ENCODE measurements around the gene KRTAP3-1.

The KRTAP3-1 gene

GRCh38 chr17:40974366-40974765 lies 34.6 kb downstream of the KRTAP3-1 start:
- no peak for DNase-seq

- DNase-seq = no peak
Observed at GRCh38 chr17:40967582-40967981, 41.3 kb downstream of the KRTAP3-1 start.

DNA sequence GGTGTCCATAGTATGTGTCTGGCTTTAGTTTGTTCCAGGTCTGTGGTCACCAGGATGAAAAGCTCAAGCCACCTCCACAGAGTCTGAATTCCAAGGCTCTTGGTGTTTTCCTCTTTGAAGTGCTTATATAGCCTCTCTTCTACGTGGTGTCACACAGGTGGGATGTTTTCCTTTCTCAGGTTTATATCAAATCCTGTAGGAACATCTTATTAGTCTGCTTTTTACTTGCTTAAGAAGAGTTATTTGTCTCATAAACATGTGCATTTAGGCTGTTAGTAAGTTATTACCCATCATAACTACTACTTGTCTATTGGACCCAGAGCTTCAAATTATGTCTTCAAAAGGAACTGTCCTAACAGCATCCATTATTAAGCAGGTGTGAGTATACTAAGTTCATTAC lies 42.1 kb downstream of the KRTAP3-1 start, which contains the start of gene KRT39:
KRT39 (minus strand) TSS at position 101 of the 400 bp plus-strand sequence; CDS start at position 9, 92 bp downstream.
- DNase-seq = no peak

GRCh38 chr17:40963838-40964237 lies 45.1 kb downstream of the KRTAP3-1 start:
- DNase-seq = no peak

DNA sequence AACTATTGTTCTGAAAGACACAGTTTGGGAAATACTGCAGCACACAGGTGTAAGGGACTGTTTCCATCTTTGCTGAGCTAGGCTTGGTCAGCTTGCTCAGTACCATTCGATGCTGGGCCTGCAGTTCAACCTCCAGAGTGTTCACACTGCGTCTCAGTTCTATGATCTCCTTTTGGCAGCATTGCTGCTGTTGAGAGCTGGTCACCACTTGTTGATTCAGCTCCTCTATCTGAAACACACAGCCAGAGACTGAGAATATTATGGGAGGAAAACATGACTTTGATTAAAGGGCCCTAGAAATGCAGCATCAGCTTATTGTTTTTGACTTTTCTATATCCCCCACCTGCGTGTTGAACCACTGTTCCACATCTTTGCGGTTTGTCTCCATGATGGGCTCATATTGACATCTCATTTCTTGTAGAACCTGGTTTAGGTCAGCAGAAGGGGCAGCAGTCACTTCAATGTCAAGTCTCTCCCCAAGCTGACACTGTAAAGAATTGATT lies 46.8 kb downstream of the KRTAP3-1 start:
- DNase-seq = no peak

DNA sequence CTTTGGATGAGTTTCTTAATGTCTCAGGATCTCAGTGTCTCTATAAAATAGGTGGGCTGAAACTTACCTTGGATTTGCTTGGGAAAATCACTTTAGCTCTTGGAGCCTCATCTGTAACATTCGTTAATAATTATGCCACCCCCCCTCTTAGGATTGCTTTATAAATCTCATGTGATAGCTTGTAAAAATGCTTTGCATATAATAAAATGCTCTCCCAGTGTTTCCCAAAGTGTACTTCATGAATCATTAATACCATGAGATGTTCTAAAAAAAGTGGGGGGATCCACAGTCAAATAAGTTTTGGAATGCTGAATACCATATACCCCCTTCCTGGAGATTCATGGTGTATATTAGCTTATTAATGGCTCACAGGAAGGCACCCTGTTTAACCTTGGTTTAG lies 47.3 kb downstream of the KRTAP3-1 start:
- DNase-seq = no peak

DNA sequence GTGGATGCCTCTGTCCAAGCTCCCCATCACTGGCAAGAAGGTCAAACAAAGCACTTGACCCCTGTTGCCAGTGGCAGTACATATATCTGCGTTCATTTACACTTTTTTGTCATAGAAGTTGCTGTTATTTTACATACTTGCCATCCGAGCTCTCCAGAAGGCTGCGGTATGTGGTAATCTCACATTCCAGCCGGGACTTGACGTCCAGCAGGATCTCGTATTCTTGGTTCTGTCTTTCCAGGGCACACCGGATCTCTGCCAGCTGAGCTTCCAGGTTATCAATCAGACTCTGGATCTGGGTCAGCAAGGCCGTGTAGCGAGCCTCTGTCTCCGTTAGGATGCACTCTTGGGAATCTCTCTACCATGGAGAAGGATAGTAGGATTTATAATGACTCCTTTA lies 48.8 kb downstream of the KRTAP3-1 start:
- DNase-seq = no peak
